ENCODE results near the gene SECISBP2L.
"Not testable (repeated sequence)": the region's sequence is repeated elsewhere in the genome, so short reads cannot be mapped to it uniquely, and the experiment has no call there.

The SECISBP2L gene

GRCh38 chr15:49079340-49080039 lies 33.2 kb upstream of the SECISBP2L start:
- Histone ChIP-seq H3K9me3 (ENCODE audit: insufficient read depth, low read length) (no peaks in the 10 kb centered on the region), H3K4me1 (ENCODE audit: low read length) (no peaks in the 10 kb centered on the region), H4K20me1 (ENCODE audit: insufficient read depth, low read length) (no peaks in the 10 kb centered on the region), H3K79me2 (ENCODE audit: low read length) (no peaks in the 10 kb centered on the region), H3K36me3 (replicated peaks; ENCODE audit: low read depth, low read length) (no peaks in the 10 kb centered on the region), H3K4me3 (ENCODE audit: low read length) (no peak overlapping the region), H2AFZ (ENCODE audit: low read depth, low read length) (no peak overlapping the region), H3K27ac (ENCODE audit: low read length) (no peak overlapping the region), H3K9ac (ENCODE audit: low read length) (no peak overlapping the region), H3K27me3 (ENCODE audit: low read depth, low read length) (no peaks in the 10 kb centered on the region), H3K4me2 (ENCODE audit: low read length) (no peak overlapping the region)
- TF ChIP-seq EZH2phosphoT487 (IDR thresholded peaks at IDR 0.05; ENCODE audit: low read depth): no peak
- TF ChIP-seq CTCF (IDR thresholded peaks at IDR 0.05; ENCODE audit: low read depth, low read length): no peak; the same call in 1 of the 2 replicates

- H3K79me2 ChIP-seq (ENCODE audit: low read length): no peaks in the 10 kb centered on the region
- no peak overlapping the region for H3K9ac ChIP-seq (ENCODE audit: low read length)
- TF ChIP-seq CTCF (IDR thresholded peaks at IDR 0.05; ENCODE audit: low read depth, low read length) (no peak), EZH2phosphoT487 (IDR thresholded peaks at IDR 0.05; ENCODE audit: low read depth) (no peak)
- no peaks in the 10 kb centered on the region for H3K36me3 ChIP-seq (replicated peaks; ENCODE audit: low read depth, low read length)
- no peaks in the 10 kb centered on the region for H3K27me3 ChIP-seq (ENCODE audit: low read depth, low read length)
- no peak overlapping the region for H3K27ac ChIP-seq (ENCODE audit: low read length)
- no peaks in the 10 kb centered on the region for H3K9me3 ChIP-seq (ENCODE audit: insufficient read depth, low read length)
- no peaks in the 10 kb centered on the region for H3K4me1 ChIP-seq (ENCODE audit: low read length)
- H4K20me1 ChIP-seq (ENCODE audit: insufficient read depth, low read length): no peaks in the 10 kb centered on the region
- H3K4me3 ChIP-seq (ENCODE audit: low read length): no peak overlapping the region
- no peak overlapping the region for H2AFZ ChIP-seq (ENCODE audit: low read depth, low read length)
- H3K4me2 ChIP-seq (ENCODE audit: low read length): no peak overlapping the region
Observed at GRCh38 chr15:49075881-49076280, 29.6 kb upstream of the SECISBP2L start.

GRCh38 chr15:49074589-49075287 lies 28.5 kb upstream of the SECISBP2L start:
- not testable (repeated sequence) for H3K79me2 ChIP-seq (ENCODE audit: low read length); H3K4me2 ChIP-seq (ENCODE audit: low read length); H3K9ac ChIP-seq (ENCODE audit: low read length); H4K20me1 ChIP-seq (ENCODE audit: insufficient read depth, low read length); H2AFZ ChIP-seq (ENCODE audit: low read depth, low read length); H3K27me3 ChIP-seq (ENCODE audit: low read depth, low read length); H3K9me3 ChIP-seq (ENCODE audit: insufficient read depth, low read length); H3K27ac ChIP-seq (ENCODE audit: low read length); H3K4me1 ChIP-seq (ENCODE audit: low read length); H3K4me3 ChIP-seq (ENCODE audit: low read length); H3K36me3 ChIP-seq (replicated peaks; ENCODE audit: low read depth, low read length)

- no peak overlapping the region for H3K4me2 ChIP-seq (ENCODE audit: low read length)
- H3K9me3 ChIP-seq (ENCODE audit: insufficient read depth, low read length): no peaks in the 10 kb centered on the region
- no peaks in the 10 kb centered on the region for H3K27me3 ChIP-seq (ENCODE audit: low read depth, low read length)
- no peaks in the 10 kb centered on the region for H3K79me2 ChIP-seq (ENCODE audit: low read length)
- no peaks in the 10 kb centered on the region for H3K4me1 ChIP-seq (ENCODE audit: low read length)
- no peaks in the 10 kb centered on the region for H3K36me3 ChIP-seq (replicated peaks; ENCODE audit: low read depth, low read length)
- H3K4me3 ChIP-seq (ENCODE audit: low read length): no peak overlapping the region
- no peak overlapping the region for H2AFZ ChIP-seq (ENCODE audit: low read depth, low read length)
- H4K20me1 ChIP-seq (ENCODE audit: insufficient read depth, low read length): no peaks in the 10 kb centered on the region
- H3K9ac ChIP-seq (ENCODE audit: low read length): no peak overlapping the region
- TF ChIP-seq CTCF (IDR thresholded peaks at IDR 0.05; ENCODE audit: low read depth, low read length) (no peak), EZH2phosphoT487 (IDR thresholded peaks at IDR 0.05; ENCODE audit: low read depth) (no peak)
- no peak overlapping the region for H3K27ac ChIP-seq (ENCODE audit: low read length)
Observed at GRCh38 chr15:49066372-49066771, 20.1 kb upstream of the SECISBP2L start.

Measured in OCI-LY3 (cell line).